RWPE1 (cell line): Measurements from ENCODE around the gene DR1.

Source experiments
- CTCF ChIA-PET: fragments of 350-600 bp; sonication (Branson Sonifier 250); formaldehyde crosslinking; extraction: SDS; loops from one replicate; lab custom pipeline; 2021; lab: Yijun Ruan, JAX
- POLR2A ChIA-PET: fragments of 400-600 bp; formaldehyde crosslinking; extraction: SDS; loops from one replicate; lab custom pipeline; 2020; ENCODE audit warnings: antibody characterized with exemption; ENCODE audit not compliant: low non-redundant PET; lab: Yijun Ruan, JAX
- DNase-seq: peaks from one replicate; pipeline ENCODE4 v3.0.0; 2012; ENCODE audit warnings: low spot score
- H3K27ac ChIP-seq: fragments of 450-650 bp; 2 replicates; pipeline ENCODE4 v1.5.1; 2017
- CTCF ChIP-seq: fragments of 450-650 bp; conservative IDR thresholded peaks from 2 replicates; pipeline ENCODE4 v1.5.1; 2017; ENCODE audit warnings: low read depth, mild to moderate bottlenecking

DR1 gene

DNA sequence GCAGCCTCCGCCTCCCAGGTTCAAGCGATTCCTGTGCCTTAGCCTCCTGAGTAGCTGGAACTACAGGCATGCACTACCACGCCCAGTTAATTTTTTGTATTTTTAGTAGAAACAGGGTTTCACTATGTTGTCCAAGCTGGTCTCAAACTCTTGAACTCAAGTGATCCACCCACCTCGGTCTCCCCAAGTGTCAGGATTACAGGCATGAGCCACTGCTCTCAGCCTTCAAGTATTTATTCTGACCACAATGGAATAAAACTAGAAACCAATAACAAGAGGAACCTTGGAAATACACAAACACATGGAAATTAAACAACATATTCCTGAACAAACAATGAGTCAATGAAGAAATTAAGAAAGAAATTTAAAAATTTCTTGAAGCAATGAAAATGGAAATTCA lies 32.7 kb upstream of the DR1 start:
- DNase-seq, result no peak
- no peak for TF ChIP-seq CTCF
- H3K27ac ChIP-seq, result no peak overlapping the region
- ChIA-PET POLR2A (no interaction called here), CTCF (interaction anchor here (0.6 kb wide), 1 partner anchor 144 kb away, joined by 6 read pairs; no protein-coding TSS in a partner anchor)

DNA sequence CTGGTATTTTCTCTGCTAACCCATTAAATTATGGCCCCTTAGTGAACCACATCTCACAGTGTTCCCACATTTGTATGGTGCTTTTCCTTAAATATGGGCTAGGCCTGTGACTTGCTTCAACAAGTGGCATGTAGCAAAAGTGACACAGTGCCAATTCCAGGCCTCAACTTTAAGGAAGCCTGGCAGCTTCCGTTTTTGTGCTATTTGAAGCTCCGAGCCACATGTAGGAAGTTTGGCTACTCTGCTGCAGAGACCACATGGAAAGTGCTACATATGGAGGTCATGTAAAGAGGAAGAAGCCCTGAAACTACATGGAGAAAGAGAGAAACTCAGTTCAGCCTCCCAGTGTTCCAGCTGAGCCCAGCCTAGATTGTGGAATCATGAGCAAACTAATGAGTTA lies 28.5 kb upstream of the DR1 start:
- CTCF ChIA-PET, result interaction anchor here (0.6 kb wide), 1 partner anchor 224 kb away, joined by 4 read pairs; no protein-coding TSS in a partner anchor
- POLR2A ChIA-PET, result no interaction called here
- no peak overlapping the region for H3K27ac ChIP-seq
- no peak for TF ChIP-seq CTCF
- DNase-seq, result no peak

- H3K27ac ChIP-seq, result no peak overlapping the region
- no peak for DNase-seq
- ChIA-PET CTCF (interaction anchor here (0.6 kb wide), 1 partner anchor 9 kb away, joined by 5 read pairs; no protein-coding TSS in a partner anchor), POLR2A (no interaction called here)
- TF ChIP-seq CTCF, result no peak
These were observed 27.8 kb upstream of the DR1 start for GRCh38 chr1:93317943-93318342.

DNA sequence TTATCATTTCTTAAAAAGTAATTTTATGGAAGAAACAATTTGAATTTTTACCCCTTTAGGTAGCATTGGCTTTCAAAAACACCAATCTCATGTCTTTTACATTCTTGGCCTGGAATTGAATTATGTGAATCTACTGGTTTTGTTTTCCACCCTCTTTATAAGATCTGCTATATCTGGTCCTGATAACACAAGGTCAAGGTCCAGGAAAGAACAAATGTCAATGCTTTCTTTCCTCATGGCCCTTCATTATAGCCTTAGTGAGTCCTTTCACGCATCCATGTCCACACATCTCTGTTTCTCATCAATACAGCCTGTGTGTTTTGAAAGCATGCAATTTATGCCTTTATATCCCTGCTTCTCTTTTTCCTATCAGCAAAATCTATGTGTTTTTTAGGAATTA lies 24.0 kb upstream of the DR1 start:
- H3K27ac ChIP-seq, result no peak overlapping the region
- ChIA-PET CTCF (no interaction called here), POLR2A (no interaction called here)
- no peak for TF ChIP-seq CTCF
- no peak for DNase-seq

- TF ChIP-seq CTCF, result no peak
- CTCF ChIA-PET, result interaction anchor here (1.1 kb wide), 1 partner anchor 14 kb away, joined by 3 read pairs; no protein-coding TSS in a partner anchor
- DNase-seq, result peak; percentile 47
- POLR2A ChIA-PET, result no interaction called here
- no peak overlapping the region for H3K27ac ChIP-seq
These were observed 23.4 kb upstream of the DR1 start for GRCh38 chr1:93322349-93322748.

DNA sequence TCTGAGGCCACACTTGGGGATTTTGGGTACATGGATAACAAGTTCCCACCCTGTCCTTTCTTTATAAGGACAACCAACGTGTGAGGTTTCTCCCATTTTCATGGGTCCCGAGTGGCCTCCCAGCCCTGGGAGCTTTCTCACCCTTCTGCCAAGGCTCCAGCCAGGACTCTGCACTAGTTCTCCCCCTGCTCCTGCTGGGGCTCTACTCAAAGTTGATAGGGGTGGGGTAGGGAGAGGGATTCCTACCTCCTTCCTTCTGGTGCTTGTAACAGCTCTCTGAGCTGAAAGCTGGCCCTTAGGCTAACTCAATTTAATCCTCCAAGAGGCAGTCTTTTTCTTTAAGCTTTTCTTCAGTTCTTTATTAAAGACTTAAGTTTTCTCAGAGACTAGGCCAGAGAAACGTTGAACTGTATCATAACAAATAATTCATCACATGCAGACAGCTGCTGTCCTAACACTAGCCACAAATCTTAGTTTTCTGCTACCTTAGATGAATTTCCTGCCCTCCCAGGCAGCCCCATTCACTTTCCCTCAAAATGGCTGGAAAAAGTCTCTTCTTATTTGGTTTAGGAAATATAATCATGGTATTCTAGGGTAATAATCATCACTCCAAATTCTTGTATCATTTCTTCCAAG lies 22.4 kb upstream of the DR1 start:
- no peak for TF ChIP-seq CTCF
- DNase-seq, result no peak
- H3K27ac ChIP-seq, result no peak overlapping the region
- ChIA-PET POLR2A (no interaction called here), CTCF (interaction anchor here (0.6 to 1.1 kb wide), 2 partner anchors 13 to 32 kb away, joined by 3 to 4 read pairs; no protein-coding TSS in a partner anchor)
